GM18951 (cell line): ENCODE data around the gene LAMTOR1.

Experiments
- POLR2A ChIP-seq: IDR thresholded peaks from 4 replicates; pipeline ENCODE4 v1.6.1; 2011; ENCODE audit warnings: mild to moderate bottlenecking; ENCODE audit not compliant: insufficient read length, insufficient read depth; ENCODE audit errors: extremely low read depth
- in situ Hi-C: fragments of 300-500 bp; cut with MboI; formaldehyde crosslinking; loops from one replicate; pipeline ENCODE4 v1.12.0; 2022; ENCODE audit warnings: low sequenced_read_pairs, mixed read lengths, inconsistent platforms; ENCODE audit not compliant: unreplicated experiment

Gene LAMTOR1

DNA sequence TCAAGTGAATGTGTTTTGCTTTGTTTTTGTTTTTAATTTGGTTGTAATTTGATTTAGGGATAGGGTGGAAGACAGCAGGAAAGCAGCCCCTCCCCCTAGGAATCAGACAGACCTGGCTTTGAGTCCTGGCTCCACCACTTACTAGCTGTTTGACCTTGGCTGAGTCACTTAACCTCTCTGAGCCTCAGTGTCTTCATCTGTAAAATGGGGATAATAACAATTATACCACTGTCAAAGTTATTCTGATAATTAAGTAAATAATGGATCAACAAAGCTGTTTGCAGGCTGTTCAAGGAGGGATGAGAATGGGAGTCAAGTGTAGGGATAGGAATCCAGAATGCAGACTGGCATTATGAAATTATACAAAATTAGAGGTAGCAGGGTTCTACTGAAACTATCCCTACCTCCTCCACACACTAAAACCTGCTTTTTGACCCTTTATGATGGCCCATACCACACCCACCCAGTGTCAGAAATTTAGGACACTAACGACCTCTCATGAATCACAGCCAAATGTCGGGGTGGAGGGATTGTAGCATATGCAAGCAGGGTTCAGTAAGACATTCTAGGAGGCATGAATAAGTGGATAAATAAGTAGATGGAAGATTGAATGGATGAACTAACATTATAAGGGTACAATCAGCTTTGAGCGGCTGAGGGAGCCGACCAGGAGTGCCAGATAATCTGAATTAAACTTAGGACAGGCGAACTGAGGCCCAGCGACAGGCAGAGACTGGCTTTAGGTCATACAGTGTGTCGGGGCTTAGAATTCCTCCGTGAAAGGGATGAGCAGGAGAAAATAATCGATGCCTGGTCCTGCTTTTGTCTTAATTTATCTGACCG, 8.4 kb upstream of the LAMTOR1 start:
- no peak for TF ChIP-seq POLR2A
- in situ Hi-C loops: no loop called here

DNA sequence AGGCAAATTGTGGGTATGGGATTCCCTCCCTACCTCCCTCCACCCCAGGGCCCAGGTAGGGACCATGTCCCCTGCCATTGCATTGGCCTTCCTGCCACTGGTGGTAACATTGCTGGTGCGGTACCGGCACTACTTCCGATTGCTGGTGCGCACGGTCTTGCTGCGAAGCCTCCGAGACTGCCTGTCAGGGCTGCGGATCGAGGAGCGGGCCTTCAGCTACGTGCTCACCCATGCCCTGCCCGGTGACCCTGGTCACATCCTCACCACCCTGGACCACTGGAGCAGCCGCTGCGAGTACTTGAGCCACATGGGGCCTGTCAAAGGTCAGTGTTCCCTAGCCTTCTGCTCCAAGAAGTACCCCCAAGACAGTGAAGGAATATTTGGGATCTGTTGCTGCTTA, 2.8 kb upstream of the LAMTOR1 start, which contains the start of gene TOMT:
Gene TOMT (plus strand): TSS at position 37 of the 400 bp plus-strand sequence. CDS start 28 bp downstream, at position 65.
- in situ Hi-C loops: no loop called here
- no peak for TF ChIP-seq POLR2A

DNA sequence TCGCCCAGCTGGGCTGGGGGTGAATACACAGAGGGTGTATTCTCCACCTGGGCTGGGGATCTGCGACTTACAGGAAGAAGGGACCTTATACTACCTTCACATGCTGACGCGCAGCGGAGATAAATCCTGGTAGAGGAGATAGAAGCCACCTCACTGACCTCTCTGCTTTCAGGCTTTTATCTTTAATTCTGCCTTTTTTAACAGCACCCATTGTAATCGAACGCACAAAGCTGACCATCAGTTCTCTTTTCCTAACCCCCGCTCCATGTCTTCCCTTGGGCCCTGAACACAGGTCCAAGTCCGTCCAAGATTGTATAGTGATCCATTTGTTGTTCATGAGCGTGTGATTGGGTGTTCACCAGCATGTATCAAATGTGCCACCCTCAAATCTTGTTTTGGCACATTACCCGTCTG, 664 bp upstream of the LAMTOR1 start:
- TF ChIP-seq POLR2A: no peak
- in situ Hi-C loops: no loop called here

DNA sequence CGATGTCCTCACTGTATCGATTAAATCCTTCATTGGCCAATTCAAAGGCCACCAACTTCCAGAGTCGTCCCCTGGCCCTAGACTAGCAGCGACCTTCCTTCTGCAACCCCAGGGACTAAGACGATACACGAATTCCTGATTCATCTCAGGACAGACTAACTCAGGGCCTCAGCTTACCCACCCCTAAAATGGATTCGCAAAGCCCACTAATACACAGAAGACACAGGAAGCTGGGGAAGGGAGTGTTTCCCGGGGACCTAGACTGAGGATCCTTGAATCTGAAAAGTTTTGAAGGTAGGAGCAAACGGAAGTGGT, 509 bp downstream of the LAMTOR1 start:
- TF ChIP-seq POLR2A: no peak

DNA sequence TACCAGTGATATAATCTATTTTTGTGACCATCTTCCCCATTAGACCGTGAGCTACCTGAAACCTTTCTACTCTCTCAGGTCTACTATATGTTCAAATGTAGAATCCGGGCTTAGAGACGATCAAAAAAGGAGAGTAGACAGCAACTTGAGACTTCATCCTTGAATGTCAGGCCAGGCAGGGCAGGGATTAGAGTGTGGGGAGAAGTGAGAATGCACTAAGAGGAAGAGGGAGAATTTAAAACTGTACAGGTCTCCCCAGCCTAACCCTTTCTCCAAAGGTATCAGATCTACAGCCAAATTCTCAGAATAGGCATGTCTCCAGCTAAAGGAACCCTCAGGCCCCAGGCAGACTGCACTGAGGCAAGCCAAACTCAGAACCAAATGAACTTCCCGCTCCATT, 935 bp downstream of the LAMTOR1 start:
- no peak for TF ChIP-seq POLR2A
- in situ Hi-C loops: no loop called here

More for the DNA sequence above, 509 bp downstream of the LAMTOR1 start:
- in situ Hi-C loops: no loop called here

DNA sequence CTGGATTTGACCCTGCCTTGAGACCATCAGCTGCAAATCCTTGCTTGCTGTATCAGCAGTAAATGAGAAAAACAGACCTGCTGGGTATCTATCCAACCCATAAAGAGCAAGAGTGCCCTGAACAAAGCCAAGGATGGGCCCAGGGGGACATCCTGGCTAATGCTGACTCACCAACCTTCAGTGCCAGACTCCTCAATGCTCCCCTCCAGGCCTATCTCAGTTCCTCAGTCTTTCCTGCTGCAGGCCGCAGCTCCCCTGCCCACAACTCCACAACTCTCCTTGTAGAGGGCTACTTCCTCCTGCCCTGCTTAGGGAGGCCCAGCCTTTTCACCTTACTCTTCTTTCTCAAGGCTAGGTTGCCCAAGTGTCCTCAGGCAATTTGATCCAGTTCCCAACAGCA, 2.6 kb downstream of the LAMTOR1 start:
- in situ Hi-C loops: no loop called here
- TF ChIP-seq POLR2A: no peak

DNA sequence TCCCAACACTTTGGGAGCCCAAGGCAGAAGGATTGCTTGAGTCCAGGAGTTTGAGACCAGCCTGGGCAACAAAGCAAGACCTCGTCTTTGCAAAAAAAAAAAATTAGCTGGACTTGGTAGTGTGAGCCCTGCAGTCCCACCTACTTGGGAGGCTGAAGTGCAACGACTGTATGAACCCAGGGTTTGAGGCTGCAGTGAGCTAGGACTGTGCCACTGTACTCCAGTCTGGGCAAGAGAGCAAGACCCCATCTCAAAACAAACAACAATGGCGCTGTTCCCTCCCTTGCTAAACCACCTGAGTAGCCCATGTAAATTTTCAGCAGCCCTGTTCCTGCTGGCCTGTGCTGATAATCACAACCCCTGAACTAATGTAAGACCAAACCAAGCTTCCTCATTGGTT, 3.1 kb downstream of the LAMTOR1 start:
- in situ Hi-C loops: no loop called here
- TF ChIP-seq POLR2A: no peak

DNA sequence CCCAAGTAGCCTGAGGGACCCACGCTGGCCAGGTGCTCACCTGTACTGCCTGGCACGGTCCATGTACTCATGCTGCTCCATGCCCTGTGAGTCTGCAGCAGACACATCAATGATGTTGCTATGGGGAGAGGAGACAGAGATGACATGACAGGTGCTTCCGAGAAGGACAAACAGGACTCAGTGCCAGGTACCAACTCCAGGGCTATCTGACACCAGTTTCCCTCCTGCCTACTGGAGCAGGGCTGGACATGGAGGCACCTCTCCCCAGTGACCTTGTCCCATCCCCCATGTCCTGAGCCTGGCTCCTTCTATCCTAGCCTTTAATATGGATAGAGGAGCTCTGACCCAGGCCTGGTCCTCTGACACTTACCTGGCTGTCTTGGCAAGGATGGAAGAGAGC, 4.4 kb downstream of the LAMTOR1 start:
- TF ChIP-seq POLR2A: no peak
- in situ Hi-C loops: no loop called here

DNA sequence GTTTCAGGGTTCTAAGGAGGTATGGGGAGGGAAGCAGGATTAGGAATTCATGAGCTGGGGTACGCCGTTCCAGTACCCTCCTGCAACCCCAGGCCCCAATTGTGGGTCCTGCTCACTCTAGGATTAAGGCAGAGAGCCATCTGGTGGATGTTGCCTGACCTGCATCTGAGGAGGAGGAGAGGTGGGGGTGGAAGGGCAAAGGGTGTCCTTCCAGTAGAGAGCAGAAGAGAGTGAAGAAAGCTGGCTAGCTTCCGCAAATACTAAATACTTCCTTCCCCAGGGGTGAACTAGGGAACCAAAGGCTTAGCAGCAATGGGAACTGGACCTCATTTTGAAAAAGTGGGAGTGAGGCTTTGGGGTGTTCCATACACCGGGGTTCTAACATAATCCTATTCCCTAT, 11.8 kb downstream of the LAMTOR1 start:
- in situ Hi-C loops: no loop called here
- no peak for TF ChIP-seq POLR2A

DNA sequence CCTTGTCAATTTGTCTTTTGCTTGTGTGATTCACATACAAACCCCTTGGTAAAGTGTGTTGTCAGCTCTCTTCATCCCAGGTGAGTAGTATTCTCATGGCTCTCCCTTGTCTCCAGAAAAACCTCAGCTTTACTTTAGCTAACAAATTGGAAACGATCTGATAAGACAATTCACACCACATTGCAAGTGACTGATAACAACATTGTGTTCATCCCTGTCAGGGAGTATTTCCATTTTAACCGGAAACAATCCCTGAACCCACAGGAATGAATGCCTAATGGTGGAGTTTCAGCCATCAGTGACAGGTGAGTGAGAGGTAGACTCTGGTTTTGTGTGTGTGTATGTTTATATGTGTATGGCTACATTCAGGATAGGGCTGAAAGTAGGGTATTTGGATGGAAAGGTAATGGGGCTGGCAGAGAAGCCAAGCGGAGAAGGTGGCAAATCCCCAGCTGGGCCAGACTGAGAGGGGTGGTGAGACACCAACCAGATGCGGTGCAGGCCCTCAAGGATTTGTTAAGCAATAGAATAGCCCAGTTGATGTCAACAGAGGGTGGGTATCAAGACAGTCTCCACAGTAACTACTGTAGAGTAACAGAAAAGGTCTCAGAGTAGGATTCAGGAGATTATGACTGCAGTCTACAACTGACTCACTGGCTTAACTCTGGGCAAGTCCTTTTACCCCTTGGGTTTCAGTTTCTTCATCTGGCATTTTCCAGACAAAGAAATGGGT, 14.9 kb downstream of the LAMTOR1 start:
- no peak for TF ChIP-seq POLR2A
- in situ Hi-C loops: no loop called here

DNA sequence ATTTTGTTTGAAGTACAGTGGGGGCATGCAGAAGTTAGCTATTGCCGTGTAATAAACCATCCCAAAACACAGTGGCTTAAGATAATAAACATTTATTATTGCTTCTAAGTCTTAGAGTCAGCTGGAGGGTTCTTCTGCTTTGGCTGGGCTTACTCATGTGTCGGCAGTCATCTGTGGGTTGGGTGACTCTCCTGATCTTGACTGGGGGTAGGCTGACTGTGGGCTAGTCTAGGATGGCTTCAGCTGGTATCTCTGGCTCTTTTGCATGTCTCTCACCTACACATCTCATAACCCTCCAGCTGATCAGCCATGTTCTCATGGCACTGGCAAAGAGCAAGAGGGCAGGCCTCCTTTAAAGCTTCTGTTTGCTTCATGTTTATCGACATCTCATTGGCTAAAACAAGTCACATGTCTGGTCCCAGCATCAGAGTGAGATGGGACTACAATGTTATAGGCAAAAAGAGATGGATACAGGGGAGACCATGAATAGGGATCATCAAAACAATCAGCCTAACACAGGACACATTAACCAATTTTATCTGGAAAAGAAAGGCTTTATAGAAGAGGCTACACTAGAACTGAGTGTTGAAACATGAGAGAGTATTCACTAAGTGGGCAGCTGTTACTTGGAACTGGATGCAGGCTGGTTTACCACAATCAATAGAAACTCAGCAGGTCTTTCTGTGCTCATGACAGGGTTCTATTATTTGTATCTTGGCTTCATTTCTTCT, 17.3 kb downstream of the LAMTOR1 start:
- TF ChIP-seq POLR2A: no peak
- in situ Hi-C loops: no loop called here

DNA sequence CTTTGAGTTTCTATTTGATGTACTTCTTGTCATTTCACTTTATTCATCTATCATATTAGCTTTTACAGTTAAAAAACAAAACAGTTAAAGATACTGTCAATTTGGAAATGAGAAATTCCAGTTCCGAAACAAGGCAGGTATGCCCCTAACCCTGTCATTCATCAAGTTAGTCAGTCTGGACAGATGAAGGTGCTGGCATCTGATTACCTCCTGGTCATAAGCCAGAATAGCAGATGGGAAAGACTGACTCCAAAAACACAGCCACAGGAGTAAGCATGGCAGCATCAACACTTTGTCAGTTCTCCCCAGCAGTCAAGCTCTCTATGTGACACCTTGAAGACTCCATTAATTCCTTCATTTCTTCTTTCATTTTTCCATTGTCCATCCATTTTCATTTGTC, 18.1 kb downstream of the LAMTOR1 start:
- TF ChIP-seq POLR2A: no peak
- in situ Hi-C loops: no loop called here

DNA sequence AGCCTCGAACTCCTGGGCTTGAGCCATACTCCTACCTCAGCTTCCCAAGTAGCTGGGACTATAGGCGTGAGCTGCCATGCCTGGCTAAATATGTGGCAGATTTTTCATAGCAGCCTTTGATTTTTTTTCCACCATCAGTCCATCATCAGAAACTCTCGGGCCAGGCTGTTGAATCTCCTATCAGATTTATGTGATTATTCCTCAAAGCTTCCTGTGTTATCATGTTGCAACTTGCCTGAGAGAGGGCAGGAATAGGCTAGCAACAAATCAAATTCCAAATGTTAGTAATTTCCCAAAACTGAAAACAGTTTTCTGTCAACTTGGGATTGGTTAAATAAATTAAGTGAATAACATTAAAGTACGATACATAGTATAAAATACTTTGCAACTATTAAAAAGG, 19.0 kb downstream of the LAMTOR1 start:
- in situ Hi-C loops: no loop called here
- TF ChIP-seq POLR2A: no peak

DNA sequence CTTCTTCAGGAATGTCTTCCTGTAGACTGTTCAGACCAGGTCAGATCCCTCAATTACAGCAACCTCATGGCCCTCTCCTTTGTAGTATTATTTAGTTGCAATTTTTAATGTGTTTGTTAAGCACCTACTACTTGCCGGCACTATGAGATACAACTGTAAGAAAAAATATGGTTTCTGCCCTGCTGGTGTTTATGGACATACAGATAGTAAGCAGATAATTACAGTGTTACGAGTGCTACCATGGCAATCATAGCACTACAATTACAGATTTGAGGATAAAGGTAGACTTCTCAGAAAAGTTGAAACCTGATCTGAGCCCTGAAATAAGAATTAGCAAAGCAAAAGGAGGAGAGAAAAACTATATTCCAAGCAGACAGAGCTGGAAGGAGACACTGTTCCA, 19.7 kb downstream of the LAMTOR1 start:
- in situ Hi-C loops: no loop called here

More for the DNA sequence above, 19.7 kb downstream of the LAMTOR1 start:
- no peak for TF ChIP-seq POLR2A
